ENCODE results near the gene HIGD2A.

DNA sequence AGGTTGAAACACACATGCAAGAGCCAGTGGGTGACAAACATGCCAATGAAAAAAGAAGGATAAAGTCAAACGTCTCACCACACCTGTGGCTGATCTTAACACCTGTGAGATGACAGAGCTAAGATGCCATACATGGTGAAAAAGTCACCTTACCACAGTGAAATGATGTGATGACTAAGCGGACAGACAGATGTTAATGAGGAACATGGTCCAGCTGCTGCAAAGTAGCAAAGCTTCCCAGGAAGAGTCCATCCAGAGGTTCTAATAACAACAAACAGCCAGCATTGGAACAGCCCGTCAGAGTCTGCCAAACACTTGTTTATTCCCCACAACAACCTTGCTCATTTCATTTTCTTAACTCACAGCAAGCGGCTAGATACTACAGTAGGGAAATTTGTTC is 28.9 kb upstream of the HIGD2A start:
- no peak for TF ChIP-seq BRCA1 (IDR thresholded peaks at IDR 0.05; ENCODE audit: low read depth, low read length)
- no peak for TF ChIP-seq MXI1 (IDR thresholded peaks at IDR 0.05; ENCODE audit: low read depth, low read length)
- TF ChIP-seq, protein P1, sequence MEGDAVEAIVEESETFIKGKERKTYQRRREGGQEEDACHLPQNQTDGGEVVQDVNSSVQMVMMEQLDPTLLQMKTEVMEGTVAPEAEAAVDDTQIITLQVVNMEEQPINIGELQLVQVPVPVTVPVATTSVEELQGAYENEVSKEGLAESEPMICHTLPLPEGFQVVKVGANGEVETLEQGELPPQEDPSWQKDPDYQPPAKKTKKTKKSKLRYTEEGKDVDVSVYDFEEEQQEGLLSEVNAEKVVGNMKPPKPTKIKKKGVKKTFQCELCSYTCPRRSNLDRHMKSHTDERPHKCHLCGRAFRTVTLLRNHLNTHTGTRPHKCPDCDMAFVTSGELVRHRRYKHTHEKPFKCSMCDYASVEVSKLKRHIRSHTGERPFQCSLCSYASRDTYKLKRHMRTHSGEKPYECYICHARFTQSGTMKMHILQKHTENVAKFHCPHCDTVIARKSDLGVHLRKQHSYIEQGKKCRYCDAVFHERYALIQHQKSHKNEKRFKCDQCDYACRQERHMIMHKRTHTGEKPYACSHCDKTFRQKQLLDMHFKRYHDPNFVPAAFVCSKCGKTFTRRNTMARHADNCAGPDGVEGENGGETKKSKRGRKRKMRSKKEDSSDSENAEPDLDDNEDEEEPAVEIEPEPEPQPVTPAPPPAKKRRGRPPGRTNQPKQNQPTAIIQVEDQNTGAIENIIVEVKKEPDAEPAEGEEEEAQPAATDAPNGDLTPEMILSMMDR (IDR thresholded peaks at IDR 0.05 in 2 of 3, conservative IDR thresholded peaks at IDR 0.05 in 1 of 3; ENCODE audit: control insufficient read depth in 2 of 3, extremely low read depth in 1 of 3, insufficient read depth in 1 of 3, low read depth in 3 of 3, low read length in 3 of 3) = no peak
- TF ChIP-seq HCFC1 (IDR thresholded peaks at IDR 0.05; ENCODE audit: low read length) = no peak
- no peak for TF ChIP-seq MYC (IDR thresholded peaks at IDR 0.05; ENCODE audit: insufficient read depth, insufficient read length, insufficient replicate concordance, low read length, severe bottlenecking)
- TF ChIP-seq NFIC (IDR thresholded peaks at IDR 0.05; ENCODE audit: low read depth, low read length) = no peak
- no peak for TF ChIP-seq POLR2A (IDR thresholded peaks at IDR 0.05; ENCODE audit: low read depth, low read length)
- TF ChIP-seq, protein P2, sequence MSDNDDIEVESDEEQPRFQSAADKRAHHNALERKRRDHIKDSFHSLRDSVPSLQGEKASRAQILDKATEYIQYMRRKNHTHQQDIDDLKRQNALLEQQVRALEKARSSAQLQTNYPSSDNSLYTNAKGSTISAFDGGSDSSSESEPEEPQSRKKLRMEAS (IDR thresholded peaks at IDR 0.05; ENCODE audit: low read depth, low read length) = no peak
- TF ChIP-seq SUZ12 (IDR thresholded peaks at IDR 0.05; ENCODE audit: unreplicated experiment) = no peak
- TF ChIP-seq CHD1 (IDR thresholded peaks at IDR 0.05; ENCODE audit: low read depth, low read length) = no peak
- no peak for TF ChIP-seq ZNF217 (IDR thresholded peaks at IDR 0.05)
